Heart right ventricle (tissue), 16 donors: ENCODE results near the gene RAMP1. TPM values are rescaled to one million over a fixed set of nuclear protein-coding genes. Genes with fewer than 3 reads are reported as not detected.
A peak's percentile ranks its signal among the peaks of the same experiment; 100 is the strongest.

Experiments used
- ATAC-seq, 8 donors: fragments of 200-7000 bp; cut with Tn5 transposase; one replicate each; pipeline ENCODE4 v1.9.1; 2020; ENCODE audit warnings: mild to moderate bottlenecking in 8 of 8, moderate library complexity in 8 of 8, moderate number of reproducible peaks in 1 of 8
- DNase-seq, 2 donors: peaks; one replicate each; pipeline ENCODE4 v3.0.0-alpha.2; 2020
- H3K27ac ChIP-seq, 10 donors: fragments of 200-600 bp; sonication (generic) in 2 of 10; one replicate each; pipeline versions ENCODE4 v1.5.0 to v1.8.0; 2020 to 2022; ENCODE audit warnings: mild to moderate bottlenecking in 3 of 10
- H3K27me3 ChIP-seq, 7 donors: fragments of 200-600 bp; one replicate each; pipeline ENCODE4 v1.8.0; 2021 to 2022; ENCODE audit warnings: mild to moderate bottlenecking in 2 of 7
- H3K36me3 ChIP-seq, 9 donors: fragments of 200-600 bp; sonication (generic) in 1 of 9; one replicate each; pipeline versions ENCODE4 v1.5.0 to v1.8.0; 2020 to 2022; ENCODE audit warnings: mild to moderate bottlenecking in 2 of 9
- H3K4me1 ChIP-seq, 9 donors: fragments of 200-600 bp; sonication (generic) in 1 of 9; one replicate each; pipeline versions ENCODE4 v1.5.0 to v1.8.0; 2020 to 2022; ENCODE audit warnings: mild to moderate bottlenecking in 4 of 9
- H3K4me3 ChIP-seq, 10 donors: fragments of 200-600 bp; sonication (generic) in 2 of 10; one replicate each; pipeline versions ENCODE4 v1.5.0 to v1.8.0; 2020 to 2022; ENCODE audit warnings: mild to moderate bottlenecking in 7 of 10, moderate library complexity in 2 of 10
- H3K9me3 ChIP-seq, 11 donors: fragments of 200-600 bp in 10 of 11; sonication (generic) in 2 of 11; one replicate each; pipeline versions ENCODE4 v1.5.0 to v1.8.0; 2013 to 2022; ENCODE audit warnings: mild to moderate bottlenecking in 2 of 11, control low read depth in 1 of 11, moderate library complexity in 1 of 11
- CTCF ChIP-seq, 9 donors: fragments of 200-600 bp; sonication (generic) in 2 of 9; IDR thresholded peaks; one replicate each; pipeline versions ENCODE4 v1.5.0 to v1.8.0; 2021 to 2022; ENCODE audit warnings: antibody characterized with exemption in 9 of 9, mild to moderate bottlenecking in 5 of 9, moderate library complexity in 1 of 9
- WGBS, 2 donors: extraction: QIAGEN DNeasy Blood & Tissue Kit; methylation state at CpG; one replicate each; pipeline ENCODE4 v1.1.7; 2013; ENCODE audit warnings: inconsistent platforms in 1 of 2; 5-methylcytosine and 5-hydroxymethylcytosine counted together
- intact Hi-C, 10 donors: fragments of 100-400 bp; cut with DNase I; formaldehyde crosslinking; loops; one replicate each; pipeline versions ENCODE4 v1.11.1 to v1.14.2; 2022
- polyA plus RNA-seq, 2 donors: library from polyadenylated mRNA; stranded (reverse); fragments of 200-250 nt; gene quantifications; one replicate each; pipeline ENCODE4 v1.2.3, GENCODE V29; 2013
- total RNA-seq, 10 donors: library from RNA; stranded (reverse); fragmentation: NEBNext Ultra II Directional in 3 of 10; extraction: Animal tissue kit (Norgen Biotek cat#: 25700) in 3 of 10; gene quantifications; one replicate each; pipeline versions ENCODE4 v1.2.1 to v1.2.4, GENCODE V29; 2021 to 2023
- donor health status: Arrhythmogenic right ventricular cardiomyopathy.
- donor health status: ischemic (EF 13 %, LVEDD 7.1; RV severe dilation, severe dysfunction).
- donor health status: healthy with polysubstance abuse.
- donor health status: DM: no; HTN: yes; CAD: no.
- donor health status: DM: no; HTN: no; CAD: no.
- donor health status: ischemic (EF 25% LVEDD 6.9; RV normal size, moderate dysfunction).
- donor health status: ischemic (EF 25% LVEDD 5.7; RV mildly dilated, moderate dysfunction).
- donor health status: healthy.
- donor health status: DM: yes; HTN: yes; CAD: no.
- donor health status: Ischemic cardiomyopathy.
- donor health status: ischemic (EF 35%, LVEDD 5.7; RV mildly dilated, moderate dysfunction).
- donor health status: nonischemic (EF 11% LVEDD 7.7; RV severe dilation, severe dysfunction).
- donor health status: DM: yes; HTN: yes; CAD: no.
- donor health status: PGD.
- donor health status: ischemic (EF 29% LVEDD 5.4; RV normal size, mild dysfunction).
- donor health status: nonischemic (EF 23%, LVEDD 6.1; RV moderate dilation, normal function).

Gene RAMP1
- total and polyA plus RNA-seq, 12 donors: 52.7 to 1,549 (median 178) TPM

GRCh38 chr2:237955640-237956401 is 96.4 kb downstream of the RAMP1 start:
- DNase-seq (no peak), ATAC-seq (peak in 5 of 8 donors; percentile 20 to 56 (median 37))
- no peak overlapping the region for H3K27ac ChIP-seq
- no peak for TF ChIP-seq CTCF (IDR thresholded peaks at IDR 0.05)
- H3K27me3 ChIP-seq: peaks cover 0 to 36% (median 26%) of the 10 kb centered on the region in 7 donors
- H3K4me1 ChIP-seq: peaks cover 0 to 11% (median 7%) of the 10 kb centered on the region in 9 donors
- no peaks in the 10 kb centered on the region for H3K9me3 ChIP-seq
- H3K4me3 ChIP-seq: peak overlapping the region; percentile 14 to 51 (median 40)
- intact Hi-C loops: loop anchor here in 1 of 10 donors (10.0 kb wide), 1 partner anchor 101 kb away; the partner anchor contains the start of gene RAMP1
- H3K36me3 ChIP-seq: no peaks in the 10 kb centered on the region
- 10 to 14% methylated on average over 64 of the region's 64 CpGs for WGBS, 2 donors

DNA sequence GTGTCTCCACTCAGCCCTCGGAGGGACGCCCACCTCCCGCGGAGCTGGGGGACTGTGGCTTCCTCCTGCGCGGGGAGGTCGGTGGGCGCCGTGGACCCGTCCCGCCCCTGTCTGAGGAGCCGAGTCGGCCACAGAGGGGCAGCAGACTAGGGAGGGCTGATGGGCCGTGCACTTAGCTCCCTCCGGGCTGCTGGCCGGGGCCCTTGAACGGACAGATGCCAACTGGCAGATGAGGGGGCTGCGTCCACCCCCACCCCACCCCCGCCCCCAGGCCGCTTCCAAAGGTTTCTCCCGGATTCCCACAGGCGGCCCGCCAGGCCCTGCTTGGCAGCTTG is 96.9 kb downstream of the RAMP1 start:
- Histone ChIP-seq H3K36me3 (no peaks in the 10 kb centered on the region), H3K27me3 (peaks cover 0 to 36% (median 26%) of the 10 kb centered on the region in 7 donors), H3K9me3 (peaks cover 0 to 4% (median 0%) of the 10 kb centered on the region in 11 donors), H3K4me3 (peak overlapping the region; percentile 14 to 51 (median 40)), H3K27ac (no peak overlapping the region), H3K4me1 (peaks cover 0 to 11% (median 7%) of the 10 kb centered on the region in 9 donors)
- intact Hi-C loops: loop anchor here in 1 of 10 donors (10.0 kb wide), 1 partner anchor 102 kb away; the partner anchor contains the start of gene RAMP1
- WGBS, 2 donors: 11 to 16% methylated on average over 20 to 23 of the region's 23 CpGs
- peak in 2 of 9 donors; percentile 20 to 21 for TF ChIP-seq CTCF (IDR thresholded peaks at IDR 0.05)
- ATAC-seq: peak in 4 of 8 donors; percentile 20 to 60 (median 42)
- DNase-seq: no peak

- TF ChIP-seq CTCF (IDR thresholded peaks at IDR 0.05): no peak
- intact Hi-C loops: loop anchor here in 2 of 10 donors (10.0 kb wide), 1 partner anchor 107 kb away; the partner anchor contains the start of gene RAMP1 (in 2 of the 2)
- no peak for ATAC-seq
- no peak overlapping the region for H3K4me3 ChIP-seq
- H3K4me1 ChIP-seq: peaks cover 0 to 7% (median 5%) of the 10 kb centered on the region in 9 donors
- no peaks in the 10 kb centered on the region for H3K36me3 ChIP-seq
- DNase-seq: no peak
- H3K9me3 ChIP-seq: peaks cover 0 to 23% (median 12%) of the 10 kb centered on the region in 11 donors
- peaks cover 0 to 5% (median 2%) of the 10 kb centered on the region in 7 donors for H3K27me3 ChIP-seq
- H3K27ac ChIP-seq: no peak overlapping the region
- WGBS, 2 donors: 85 to 91% methylated on average over 5 of the region's 5 CpGs
Measured at GRCh38 chr2:237961637-237962036, 102.2 kb downstream of the RAMP1 start.

Other genes starting within 250 kb of the RAMP1 start
- gene LRRFIP1, start 232.0 kb upstream of the RAMP1 start, total RNA-seq: 100 to 1,000 TPM in 9 of 10 donors, 10 to 100 TPM in 1; 91.5 to 132 (median 112) TPM
- 100 to 1,000 TPM; 103 to 111 TPM for gene LRRFIP1, start 232.0 kb upstream of the RAMP1 start, polyA plus RNA-seq
- under 1 TPM; 0.19 to 0.83 (median 0.32) TPM for gene RBM44, start 60.8 kb upstream of the RAMP1 start, total RNA-seq
- gene RBM44, start 60.8 kb upstream of the RAMP1 start, polyA plus RNA-seq: under 1 TPM; 0.13 to 0.80 TPM
- gene UBE2F, start 107.4 kb downstream of the RAMP1 start, total RNA-seq: 10 to 100 TPM; 53.6 to 82.2 (median 63.7) TPM
- gene UBE2F, start 107.4 kb downstream of the RAMP1 start, polyA plus RNA-seq: 10 to 100 TPM; 43.5 to 76.6 TPM
- gene SCLY, start 201.4 kb downstream of the RAMP1 start, total RNA-seq: 10 to 100 TPM in 7 of 10 donors, 1 to 10 TPM in 3; 8.3 to 14.5 (median 11.4) TPM
- 10 to 100 TPM in 1 of 2 donors, 1 to 10 TPM in 1; 8.7 to 13.5 TPM for gene SCLY, start 201.4 kb downstream of the RAMP1 start, polyA plus RNA-seq
- gene ESPNL, start 240.7 kb downstream of the RAMP1 start, total RNA-seq: 1 to 10 TPM in 1 of 10 donors, under 1 TPM in 7, not detected in 2; 0.10 to 1.7 (median 0.38) TPM
- under 1 TPM; 0.01 to 0.29 TPM for gene ESPNL, start 240.7 kb downstream of the RAMP1 start, polyA plus RNA-seq